ENCODE data around the gene ELOB. TPM values are rescaled to one million over a fixed set of nuclear protein-coding genes. Genes with fewer than 3 reads are reported as not detected.

Gene ELOB
- total RNA-seq, 1 donor from 2014 or later, result 1,184 TPM

DNA sequence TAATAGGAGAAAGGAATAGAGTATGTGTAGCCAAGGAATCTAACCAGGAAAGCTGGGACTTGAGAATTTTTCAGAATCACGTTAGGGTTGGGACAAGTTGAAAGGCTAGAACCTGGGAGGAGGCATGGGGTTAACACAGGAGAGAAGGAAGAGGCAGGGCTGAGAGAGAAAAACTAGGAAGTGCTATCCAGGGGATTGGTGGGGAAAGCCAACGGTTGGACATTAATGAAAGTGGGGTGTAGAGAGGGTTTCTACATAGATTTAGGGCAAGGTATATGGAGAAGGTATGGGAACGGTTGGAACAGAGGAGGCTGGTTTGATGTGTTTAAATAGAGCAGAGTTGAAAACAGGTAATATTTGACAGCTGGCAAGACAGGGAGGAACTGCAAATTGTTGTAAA lies 21.9 kb downstream of the ELOB start:
- DNase-seq (ENCODE audit: low spot score in 2 of 2), result no peak
- Histone ChIP-seq H3K4me3 (peak overlapping the region; percentile 86 to 96), H3K36me3 (peaks cover 32 to 41% of the 10 kb centered on the region in 2 donors), H3K27me3 (no peaks in the 10 kb centered on the region), H3K9me3 (no peaks in the 10 kb centered on the region), H3K27ac (no peak overlapping the region), H3K4me1 (peaks cover 18 to 35% of the 10 kb centered on the region in 2 donors)
- intact Hi-C loops (cut with DNase I), result loop anchor here (10.0 kb wide), 1 partner anchor 330 kb away; the partner anchor contains the start of gene CCNF
- TF ChIP-seq CTCF (IDR thresholded peaks at IDR 0.05), result no peak

- H3K27ac ChIP-seq, result peak overlapping the region; percentile 97 to 98
- peak overlapping the region; percentile 86 to 96 for H3K4me3 ChIP-seq
- no peak for TF ChIP-seq CTCF (IDR thresholded peaks at IDR 0.05)
- intact Hi-C loops (cut with DNase I), result loop anchor here (5.0 to 10.0 kb wide), 2 partner anchors 154 to 329 kb away; partner anchors contain the start of gene CCNF
- H3K9me3 ChIP-seq, result no peaks in the 10 kb centered on the region
- H3K36me3 ChIP-seq, result peaks cover 17 to 26% of the 10 kb centered on the region in 2 donors
- H3K27me3 ChIP-seq, result no peaks in the 10 kb centered on the region
- H3K4me1 ChIP-seq, result peaks cover 18 to 35% of the 10 kb centered on the region in 2 donors
- DNase-seq (ENCODE audit: low spot score in 2 of 2), result no peak
These were observed 23.4 kb downstream of the ELOB start for GRCh38 chr16:2753733-2754020.

GRCh38 chr16:2752850-2753732 lies 24.0 kb downstream of the ELOB start:
- peak in 1 of 2 donors; percentile 87 for DNase-seq (ENCODE audit: low spot score in 2 of 2)
- Histone ChIP-seq H3K4me1 (peaks cover 18 to 35% of the 10 kb centered on the region in 2 donors), H3K4me3 (peak overlapping the region; percentile 86 to 96), H3K27me3 (no peaks in the 10 kb centered on the region), H3K27ac (peak overlapping the region; percentile 97 to 98), H3K36me3 (peaks cover 12 to 20% of the 10 kb centered on the region in 2 donors), H3K9me3 (no peaks in the 10 kb centered on the region)
- intact Hi-C loops (cut with DNase I), result loop anchor here (1.0 to 10.0 kb wide), 5 partner anchors 24 to 328 kb away; partner anchors contain the start of genes CCNF and ELOB
- no peak for TF ChIP-seq CTCF (IDR thresholded peaks at IDR 0.05)

- TF ChIP-seq CTCF (IDR thresholded peaks at IDR 0.05), result no peak
- H3K27me3 ChIP-seq, result no peaks in the 10 kb centered on the region
- no peaks in the 10 kb centered on the region for H3K9me3 ChIP-seq
- peaks cover 3 to 12% of the 10 kb centered on the region in 2 donors for H3K36me3 ChIP-seq
- peak within 1 kb of the TSS; percentile 97 to 98 for H3K27ac ChIP-seq
- H3K4me1 ChIP-seq, result peaks cover 18 to 35% of the 10 kb centered on the region in 2 donors
- H3K4me3 ChIP-seq, result peak within 1 kb of the TSS; percentile 86 to 96
- intact Hi-C loops (cut with DNase I), result loop anchor here (1.0 to 10.0 kb wide), 5 partner anchors 25 to 327 kb away; partner anchors contain the start of genes CCNF and ELOB
- DNase-seq (ENCODE audit: low spot score in 2 of 2), result peak; percentile 67 to 97
These were observed 24.8 kb downstream of the ELOB start, which contains the start of gene SRRM2 for GRCh38 chr16:2752035-2752849. Gene SRRM2, plus strand, starts transcription at chr16:2752638. Its CDS starts 3,727 bp downstream, at chr16:2756365.

- DNase-seq (ENCODE audit: low spot score in 2 of 2), result no peak
- no peaks in the 10 kb centered on the region for H3K9me3 ChIP-seq
- peaks cover 0 to 5% of the 10 kb centered on the region in 2 donors for H3K36me3 ChIP-seq
- intact Hi-C loops (cut with DNase I), result loop anchor here (1.0 to 10.0 kb wide), 5 partner anchors 26 to 327 kb away; partner anchors contain the start of genes CCNF and ELOB
- no peak for TF ChIP-seq CTCF (IDR thresholded peaks at IDR 0.05)
- H3K4me3 ChIP-seq, result peak overlapping the region; percentile 86 to 96
- H3K4me1 ChIP-seq, result peaks cover 18 to 32% of the 10 kb centered on the region in 2 donors
- H3K27me3 ChIP-seq, result no peaks in the 10 kb centered on the region
- peak overlapping the region; percentile 97 to 98 for H3K27ac ChIP-seq
These were observed 25.5 kb downstream of the ELOB start for GRCh38 chr16:2751577-2752034.
